Activated T-cell treated with anti-CD3 and anti-CD28 coated beads for 24 hours (primary cell): ENCODE measurements around the gene NFIA.
"Not testable (repeated sequence)": the region's sequence is repeated elsewhere in the genome, so short reads cannot be mapped to it uniquely, and the experiment has no call there.

Source experiments
- DNase-seq: peaks from one replicate; pipeline ENCODE4 v3.0.0-alpha.2; 2020; ENCODE audit warnings: low read depth

NFIA gene

DNA sequence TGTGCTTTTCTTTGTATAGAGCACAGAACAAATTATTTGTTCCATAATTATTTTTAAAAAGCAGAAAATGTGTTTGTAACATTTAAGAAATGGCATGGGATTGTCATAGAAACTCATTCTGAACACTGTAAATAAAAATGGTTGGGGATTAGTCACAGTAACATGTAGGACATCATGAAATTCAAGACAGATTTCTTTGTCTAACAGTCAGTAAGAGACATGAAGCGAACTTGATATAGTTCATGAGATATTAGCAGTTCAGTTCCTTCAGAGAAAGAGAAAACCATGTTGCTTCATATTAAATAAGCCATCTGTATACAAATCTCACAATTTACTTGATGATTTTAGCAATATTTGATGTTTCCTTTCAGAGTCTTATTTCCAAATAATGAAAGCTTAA lies 19.7 kb downstream of the NFIA start:
- no peak for DNase-seq

DNA sequence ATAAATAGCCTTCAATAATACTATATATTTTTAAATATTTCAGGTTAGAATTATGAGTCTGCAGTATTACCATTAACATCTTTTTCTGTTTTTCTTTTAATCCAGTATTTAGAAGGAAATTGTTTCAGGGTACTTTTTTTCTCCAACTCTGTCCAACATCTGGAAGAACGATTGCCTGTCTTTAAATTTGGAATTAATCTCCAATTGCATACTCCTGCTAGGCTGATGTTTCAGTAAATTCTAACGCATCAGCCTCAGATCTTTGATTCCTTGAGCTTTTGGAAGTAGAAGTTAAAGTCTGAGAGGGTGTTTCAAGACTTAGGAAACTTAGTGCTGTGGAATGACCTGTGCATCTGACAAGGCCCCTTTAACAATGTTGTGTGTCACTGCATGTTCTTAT lies 20.3 kb downstream of the NFIA start:
- DNase-seq = no peak

DNA sequence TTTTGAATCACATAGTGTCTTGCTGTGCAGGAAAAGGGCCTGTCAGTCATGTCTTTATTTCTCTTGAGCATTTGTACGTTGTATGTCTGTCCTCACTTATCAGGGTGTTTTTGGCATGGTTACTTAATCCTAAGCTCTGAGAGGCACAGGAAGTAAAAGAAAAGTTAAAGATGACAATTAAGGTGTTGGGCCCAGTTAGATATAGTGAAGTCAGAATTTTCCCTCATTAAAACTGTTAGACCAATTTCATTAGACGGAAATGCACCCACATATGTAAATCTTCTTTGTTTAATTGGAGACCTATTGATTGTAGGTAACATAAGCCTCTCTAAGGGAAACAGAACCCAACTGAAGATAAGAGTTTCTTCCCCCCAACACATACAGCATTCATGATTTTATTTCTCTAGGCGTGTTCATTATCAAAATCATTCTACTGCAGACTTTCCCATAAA lies 21.9 kb downstream of the NFIA start:
- no peak for DNase-seq

DNA sequence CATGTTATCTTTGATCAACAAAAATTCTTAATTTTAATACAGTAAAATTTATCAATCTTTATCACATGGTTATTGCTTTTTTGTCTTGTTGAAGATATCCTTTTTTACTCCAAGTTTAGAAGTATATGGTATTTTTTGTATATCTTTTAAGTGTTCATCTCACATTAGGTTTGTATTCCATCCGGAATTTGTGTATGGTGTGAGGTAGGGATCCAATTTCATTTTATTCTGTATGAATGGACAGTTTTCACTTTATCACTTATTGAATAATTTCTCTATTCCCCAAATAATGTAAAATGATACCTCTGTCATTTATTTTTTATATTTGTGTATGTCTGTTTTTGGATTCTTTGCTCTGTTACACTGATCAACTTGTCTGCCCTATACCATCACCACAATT lies 25.3 kb downstream of the NFIA start:
- no peak for DNase-seq

DNA sequence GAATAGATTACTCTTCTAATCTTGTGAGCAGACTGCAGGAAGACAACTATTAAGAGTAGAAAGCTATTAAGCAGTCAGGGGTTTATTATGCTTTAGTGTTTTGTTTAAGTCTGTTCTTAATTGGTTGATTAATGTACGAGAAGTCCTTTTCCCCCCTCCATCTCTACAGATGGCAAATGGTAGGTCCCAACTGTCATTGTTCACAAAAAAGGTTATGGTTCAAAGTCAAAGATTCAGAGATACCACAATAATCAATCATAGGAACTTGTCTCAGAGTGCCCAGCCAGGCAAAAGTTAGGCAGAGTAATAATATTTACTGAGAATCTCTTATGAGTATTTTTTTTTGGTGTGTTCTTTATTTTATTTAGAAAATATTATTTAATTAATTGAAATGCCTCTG lies 26.8 kb downstream of the NFIA start:
- no peak for DNase-seq

DNA sequence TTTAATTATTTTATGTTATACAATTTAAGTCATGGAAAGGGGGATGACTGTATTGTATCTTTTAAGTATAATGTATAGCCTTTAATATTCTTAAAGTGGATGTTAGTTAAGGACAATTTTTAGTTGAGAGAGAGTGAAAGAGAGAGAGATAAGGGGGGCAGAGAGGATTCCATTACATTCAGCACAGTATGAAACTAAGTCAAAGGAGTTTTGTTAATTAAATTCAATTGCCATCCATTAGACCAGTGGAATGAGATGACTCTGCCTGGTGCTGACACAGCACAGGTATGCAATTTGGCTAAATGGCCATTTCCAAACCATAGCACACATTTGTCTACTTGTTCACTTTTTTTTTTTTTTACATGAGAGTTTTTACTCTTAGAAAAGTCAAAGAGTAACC lies 27.5 kb downstream of the NFIA start:
- no peak for DNase-seq

DNA sequence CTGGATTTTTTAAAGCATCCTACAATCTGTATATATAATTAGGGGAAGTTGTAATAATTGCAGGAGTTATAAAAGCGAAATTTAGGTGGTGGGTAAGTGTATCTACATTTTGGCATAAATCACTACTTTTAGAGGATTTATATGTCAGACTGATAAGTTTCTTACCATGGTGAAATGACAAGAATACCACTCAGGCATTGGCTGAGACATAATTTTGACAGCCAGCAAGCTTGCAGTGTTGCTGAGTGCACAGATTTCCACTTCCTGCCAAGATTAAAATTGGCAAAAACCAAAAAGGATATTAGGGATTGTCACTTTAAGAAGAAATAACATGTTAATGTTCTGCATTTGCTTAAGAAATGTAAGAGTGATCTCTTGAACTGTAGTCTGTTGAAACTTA lies 28.2 kb downstream of the NFIA start:
- DNase-seq = no peak

DNA sequence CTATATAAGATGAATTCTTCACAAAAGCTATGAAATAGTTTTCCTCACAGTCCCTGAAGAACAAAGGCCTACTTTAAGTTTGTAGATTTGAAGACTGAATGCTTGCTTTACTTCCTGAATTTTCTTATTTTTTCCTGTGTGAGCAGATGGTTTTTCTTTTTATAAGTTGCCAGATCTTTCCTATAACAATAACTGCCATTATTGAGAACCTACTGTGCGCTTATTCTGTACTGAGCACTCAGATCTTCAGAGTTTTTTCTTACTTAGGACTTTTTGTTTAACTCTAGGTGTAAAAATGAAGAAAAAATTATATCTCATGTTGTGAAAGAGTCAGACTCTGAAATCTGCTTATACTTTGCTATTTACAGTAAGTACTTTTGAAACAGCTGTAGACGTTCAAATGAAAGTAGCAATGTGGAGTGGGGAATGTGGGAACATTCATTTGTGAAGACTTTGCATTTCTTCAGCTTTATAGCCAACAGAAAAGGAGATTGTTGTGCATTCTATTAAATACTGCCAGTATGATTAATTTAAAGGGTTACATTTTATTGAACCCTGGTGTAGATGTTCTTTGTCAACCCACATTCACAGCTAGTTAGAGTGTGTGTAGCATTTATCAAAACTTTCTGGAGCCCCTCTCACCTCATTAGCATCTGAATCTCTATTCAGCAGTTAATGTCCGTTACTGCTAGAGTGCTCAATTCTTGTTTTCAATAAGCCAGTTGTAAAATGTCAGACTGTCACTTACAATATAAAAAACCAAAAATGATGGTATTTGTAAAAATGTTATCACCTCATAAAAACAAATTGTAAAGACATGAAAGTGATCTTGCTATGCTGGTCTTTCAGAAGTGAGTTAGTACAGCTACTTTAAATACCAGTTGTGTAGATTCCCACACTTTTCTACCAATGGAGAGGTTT lies 29.0 kb downstream of the NFIA start:
- DNase-seq = no peak

DNA sequence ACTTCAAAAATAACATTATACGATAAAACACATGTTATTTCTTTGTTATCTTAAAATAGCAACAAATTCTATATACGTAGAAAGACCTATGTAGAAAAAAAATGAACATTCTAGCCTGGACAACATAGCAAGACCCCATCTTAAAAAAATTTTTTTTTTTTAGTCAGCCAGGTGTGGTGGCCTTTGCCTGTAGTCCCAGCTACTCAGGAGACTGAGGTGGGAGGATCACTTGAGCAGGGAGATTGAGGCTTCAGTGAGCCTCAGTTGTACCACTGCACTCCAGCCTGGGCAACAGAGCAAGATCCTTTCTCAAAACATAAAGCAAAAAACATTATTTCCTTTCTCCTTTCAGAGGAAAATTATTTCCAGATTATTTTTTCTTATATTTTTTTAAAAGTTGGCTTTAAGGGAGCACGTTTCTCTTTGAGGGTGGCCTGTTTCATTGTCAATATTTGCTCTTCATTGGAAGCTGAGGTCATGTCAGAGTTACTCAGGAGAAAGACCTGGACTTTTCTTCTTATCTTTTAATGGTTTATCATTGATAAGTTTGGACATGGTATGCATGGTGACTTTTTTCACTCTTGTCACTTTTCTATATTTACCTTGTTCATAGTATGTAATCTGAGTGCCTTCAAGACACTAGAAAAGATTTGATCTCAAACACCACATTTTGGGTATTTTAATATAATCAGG lies 32.0 kb downstream of the NFIA start:
- no peak for DNase-seq

DNA sequence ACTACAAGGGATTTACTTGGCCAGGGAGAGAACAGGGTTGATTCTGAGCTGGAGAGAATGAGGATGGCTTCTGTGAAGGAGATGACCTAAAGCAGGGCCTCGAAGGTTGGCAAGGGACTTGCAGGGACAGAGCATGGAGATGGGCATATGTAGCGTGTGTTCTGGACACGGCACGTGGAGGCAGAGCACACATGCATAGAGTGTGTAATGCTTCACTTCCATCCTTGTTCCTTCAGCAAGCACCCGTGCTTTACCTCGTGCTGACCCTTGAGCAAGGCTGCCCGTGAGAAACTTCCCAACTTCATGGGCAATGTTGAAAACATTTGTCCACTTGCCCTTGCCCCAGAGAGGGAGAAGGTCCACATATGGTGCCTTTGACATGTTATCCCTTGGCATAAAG lies 33.1 kb downstream of the NFIA start:
- no peak for DNase-seq

DNA sequence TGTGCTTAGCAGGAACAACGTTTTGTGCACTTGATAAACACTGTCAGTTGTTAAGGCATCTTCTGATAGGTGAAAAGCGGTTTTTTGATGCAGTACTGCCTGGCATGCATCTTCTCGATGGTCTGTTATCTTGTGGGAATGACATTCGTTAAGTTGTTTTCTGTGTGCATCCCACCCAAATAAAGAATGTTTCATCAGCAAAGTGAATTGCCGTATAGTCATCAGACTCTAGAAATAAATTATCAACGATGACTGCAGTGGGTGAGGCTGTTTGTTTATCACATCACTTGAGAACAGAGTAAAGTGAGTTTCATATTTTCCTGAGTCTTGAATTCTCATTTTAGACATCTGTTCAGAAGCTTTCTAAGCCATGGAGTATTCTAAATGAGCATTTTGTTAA lies 34.1 kb downstream of the NFIA start:
- DNase-seq = no peak

DNA sequence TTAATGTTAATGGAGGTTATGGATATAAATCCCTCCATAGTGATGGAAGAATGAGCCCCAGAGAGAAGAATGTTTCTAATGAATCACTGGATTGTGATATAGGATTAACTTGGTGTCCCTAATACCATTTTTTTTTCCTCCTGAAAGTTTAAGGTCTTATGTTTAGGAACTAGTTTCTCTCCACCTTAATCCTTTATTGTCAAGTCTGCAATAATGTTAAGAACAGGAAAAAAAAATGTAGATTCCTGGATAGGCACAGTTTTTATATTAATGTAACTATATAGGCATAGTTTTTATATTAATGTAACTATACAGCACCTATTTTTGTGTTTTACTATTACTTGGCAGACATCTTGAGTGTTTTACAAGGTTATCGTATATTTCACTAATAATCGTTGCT lies 34.9 kb downstream of the NFIA start:
- DNase-seq = no peak

DNA sequence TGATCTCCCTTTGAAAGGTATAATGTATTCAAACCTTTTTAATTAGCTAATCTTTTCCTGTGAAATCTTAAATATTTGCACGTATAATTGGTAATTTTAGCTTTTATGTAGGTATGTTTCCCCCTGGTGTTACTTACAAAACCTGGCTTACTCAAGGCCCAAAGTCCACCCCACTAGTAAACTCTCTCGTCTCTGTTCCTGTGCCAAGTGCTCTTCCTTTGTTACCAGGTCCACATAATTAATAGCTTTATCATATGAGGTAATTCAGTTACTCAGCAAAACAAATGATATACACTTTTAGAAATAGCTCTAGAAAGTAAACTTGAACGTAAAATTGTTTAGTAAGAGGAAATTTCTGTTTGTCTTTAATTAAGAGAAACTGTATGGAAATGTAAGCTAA lies 36.7 kb downstream of the NFIA start:
- DNase-seq = no peak

DNA sequence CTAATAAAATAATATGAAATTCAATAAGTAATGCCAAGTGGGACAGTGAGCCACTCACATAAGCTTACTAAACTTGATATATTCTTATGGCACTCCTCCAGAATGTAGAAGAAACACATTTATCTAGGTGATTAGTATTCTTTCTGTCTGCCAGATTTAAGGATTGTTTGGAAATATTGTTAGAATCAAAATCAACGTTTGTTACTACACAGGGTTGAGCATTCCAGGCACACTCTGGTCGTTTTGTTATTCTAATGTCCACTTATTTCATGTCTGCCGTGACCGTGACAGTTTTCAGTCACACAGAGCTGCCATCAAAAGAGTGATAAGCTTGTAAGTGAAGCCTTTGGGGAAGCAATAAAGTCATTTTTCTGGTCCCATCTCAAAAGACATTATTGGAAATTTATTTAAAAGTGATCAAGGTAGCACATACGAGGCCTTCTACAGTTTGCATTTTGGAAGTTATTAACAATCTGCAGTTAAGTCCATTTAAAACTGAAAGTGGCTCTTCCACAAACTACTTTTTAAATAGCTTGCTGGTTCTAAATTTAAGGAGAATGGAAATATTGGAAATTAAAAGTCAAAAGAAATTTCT lies 38.0 kb downstream of the NFIA start:
- no peak for DNase-seq

DNA sequence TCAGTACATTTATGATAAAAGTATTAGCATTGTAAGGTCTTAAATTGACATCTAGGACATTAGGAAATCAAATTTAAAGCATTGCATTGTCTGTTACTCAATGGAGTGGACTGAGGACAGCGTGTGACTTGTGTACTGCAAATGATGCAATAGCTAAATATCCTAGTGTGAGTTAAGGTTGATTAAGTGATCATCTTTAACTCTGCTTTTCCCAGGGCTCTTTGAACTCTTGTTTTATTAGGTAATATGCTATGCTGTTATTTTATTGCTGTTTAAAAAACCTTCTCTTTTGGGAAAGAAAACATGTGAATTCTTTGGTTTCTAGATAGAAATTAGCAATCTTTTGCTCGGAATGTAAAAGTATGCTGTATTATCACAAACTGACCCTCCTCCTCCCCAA lies 38.6 kb downstream of the NFIA start:
- DNase-seq = no peak

DNA sequence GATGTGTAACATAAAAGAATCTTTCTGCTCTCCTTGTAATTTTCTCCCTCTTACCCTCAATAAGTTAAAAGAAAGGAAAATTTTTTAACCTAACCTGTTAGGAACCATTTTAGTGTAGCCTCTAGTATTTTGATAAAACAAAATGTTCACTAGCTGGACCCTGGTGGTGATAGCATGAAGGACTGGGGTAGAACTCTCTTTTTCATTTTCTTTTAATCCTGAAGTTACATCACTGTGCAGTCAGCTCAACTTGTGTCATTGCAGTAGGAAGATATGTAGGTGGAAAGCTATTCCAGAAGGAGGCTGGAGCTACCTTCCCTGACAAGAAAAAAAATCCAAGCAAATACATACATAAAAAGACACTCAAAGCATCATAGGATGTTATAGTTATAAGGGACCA lies 39.3 kb downstream of the NFIA start:
- DNase-seq = no peak

DNA sequence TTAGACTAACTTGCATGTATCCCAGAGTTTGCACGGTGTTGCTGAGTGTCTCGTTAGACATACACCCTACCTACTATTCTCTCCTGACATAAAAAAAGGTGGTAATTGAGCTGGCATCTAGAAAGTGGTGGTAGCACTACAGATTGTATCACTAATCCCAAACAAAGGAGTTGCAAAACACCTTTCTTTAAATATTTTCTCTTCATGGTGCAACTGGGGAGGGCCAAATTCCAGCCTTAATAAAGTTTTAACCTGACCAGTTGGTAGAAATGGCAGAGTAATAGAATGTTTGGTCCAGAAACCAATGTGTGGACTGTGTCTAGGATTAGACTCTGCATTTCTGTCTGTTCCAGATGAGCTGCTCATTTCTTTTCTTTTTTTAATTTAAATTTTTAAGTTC lies 40.0 kb downstream of the NFIA start:
- no peak for DNase-seq

DNA sequence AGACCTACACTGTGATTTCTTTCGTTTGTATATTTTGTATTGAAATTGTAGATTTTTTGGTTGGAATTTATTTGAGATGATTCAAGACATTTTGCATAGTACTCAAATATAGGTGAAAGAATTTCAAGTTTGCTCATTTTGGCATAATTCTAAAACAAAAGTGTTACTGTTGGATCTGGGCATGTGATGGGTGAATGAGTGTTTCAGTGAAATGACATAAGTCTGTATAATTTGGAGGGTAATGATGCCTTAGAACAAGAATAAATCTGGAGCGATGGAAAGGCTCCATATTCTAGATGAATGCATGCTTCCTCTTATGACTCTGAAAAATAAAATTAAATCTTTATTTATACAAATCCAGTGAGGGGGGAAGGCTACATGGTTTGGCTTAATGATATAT lies 41.0 kb downstream of the NFIA start:
- no peak for DNase-seq

DNA sequence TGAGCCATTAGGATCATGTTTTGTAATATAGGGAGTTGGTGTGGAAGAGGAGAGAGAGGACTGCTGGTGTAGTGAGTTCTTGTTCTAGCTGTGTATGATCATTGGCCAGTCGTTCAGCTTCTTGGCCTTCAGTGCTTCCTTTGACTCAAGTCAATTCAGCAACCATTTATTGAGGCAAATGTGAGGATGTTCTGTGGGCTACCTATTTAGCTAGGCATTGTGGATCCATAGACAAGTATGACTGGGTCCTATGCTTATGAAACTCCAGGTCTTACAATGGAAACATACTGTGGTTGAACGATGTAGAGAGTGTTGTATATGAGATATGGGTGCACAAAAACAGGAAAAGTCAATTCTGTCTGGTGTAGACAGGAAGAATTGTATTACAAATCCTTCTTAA lies 41.7 kb downstream of the NFIA start:
- no peak for DNase-seq

DNA sequence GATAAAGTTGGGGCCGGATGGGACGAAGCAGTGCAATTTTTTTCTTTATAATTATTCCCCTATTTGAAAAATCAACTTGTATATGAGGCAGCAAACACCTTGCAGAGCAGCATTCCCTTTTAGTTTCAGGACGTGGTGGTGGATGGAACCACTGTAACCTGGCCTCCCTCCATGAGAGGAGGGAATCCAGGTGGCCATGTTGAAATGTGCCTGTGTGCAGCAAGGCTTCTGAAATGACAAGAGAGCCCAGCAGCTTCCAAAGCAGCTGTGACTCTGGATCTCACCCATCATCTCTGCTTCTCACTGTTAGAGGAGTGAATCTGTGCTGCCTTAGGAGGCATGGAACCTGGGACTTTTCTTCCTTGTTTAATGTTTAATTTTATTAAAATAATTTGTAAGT lies 42.3 kb downstream of the NFIA start:
- no peak for DNase-seq

DNA sequence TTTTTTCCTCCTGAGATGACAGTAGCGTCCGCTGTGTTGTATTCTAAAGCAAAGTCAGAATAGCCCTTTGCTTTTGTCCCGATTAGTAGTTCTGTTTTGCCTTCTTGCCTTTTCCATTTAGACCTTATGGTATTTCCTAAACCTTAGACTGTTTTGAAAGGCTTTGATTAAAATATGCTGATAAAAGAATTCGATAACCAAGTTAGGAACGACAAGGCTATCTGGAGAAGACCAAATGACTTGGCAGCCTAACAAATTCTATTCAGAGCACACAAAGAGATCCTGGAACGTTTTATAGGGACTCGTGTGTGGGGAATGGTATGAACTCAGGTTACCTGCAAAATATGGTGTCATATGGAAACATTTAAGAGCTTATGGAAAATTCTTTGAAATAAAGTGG lies 42.9 kb downstream of the NFIA start:
- no peak for DNase-seq

DNA sequence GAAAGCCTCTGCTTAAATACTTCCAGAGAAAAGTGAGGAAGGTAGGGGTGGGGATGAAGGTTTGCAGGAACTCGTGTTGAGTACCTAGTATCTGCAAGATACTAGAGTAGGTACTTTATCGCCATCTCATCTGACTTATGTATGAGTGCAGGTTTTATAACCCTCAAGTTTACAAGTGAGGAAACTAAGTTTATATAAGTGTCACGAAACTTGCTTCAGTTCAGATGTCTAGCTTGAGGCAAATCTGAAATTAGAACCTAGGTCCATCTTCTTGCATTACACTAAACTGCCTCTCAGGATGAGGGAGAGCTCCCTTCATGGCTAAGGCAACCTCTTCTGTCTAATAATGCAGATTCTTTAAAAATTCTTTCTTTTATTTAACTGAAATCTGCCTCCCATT lies 43.5 kb downstream of the NFIA start:
- DNase-seq = no peak

DNA sequence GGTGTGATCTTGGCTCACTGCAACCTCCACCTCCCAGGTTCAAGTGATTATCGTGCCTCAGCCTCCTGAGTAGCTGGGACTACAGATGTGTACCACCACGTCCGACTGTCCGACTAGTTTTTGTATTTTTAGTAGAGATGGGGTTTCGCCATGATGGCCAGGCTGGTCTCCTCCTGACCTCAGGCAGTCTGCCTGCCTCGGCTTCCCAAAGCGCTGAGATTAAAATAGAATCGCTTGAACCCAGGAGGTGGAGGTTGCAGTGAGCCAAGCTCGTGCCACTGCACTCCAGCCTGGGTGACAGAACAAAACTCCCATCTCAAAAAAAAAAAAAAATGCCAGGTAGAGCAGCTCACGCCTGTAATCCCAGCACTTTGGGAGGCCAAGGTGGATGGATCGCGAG lies 44.5 kb downstream of the NFIA start:
- DNase-seq = not testable (repeated sequence)
